H9 (cell line): ENCODE measurements around the gene MS4A10. TPM values are rescaled to one million over a fixed set of nuclear protein-coding genes. Genes with fewer than 3 reads are reported as not detected.

Source experiments
- DNase-seq: peaks from one replicate; pipeline ENCODE4 v3.0.0-alpha.2; 2017
- H2AFZ ChIP-seq: one replicate; pipeline ENCODE4 v1.6.1; 2013; ENCODE audit warnings: mild to moderate bottlenecking, low read length, control low read depth, moderate library complexity
- H2AK5ac ChIP-seq: 2 replicates; pipeline ENCODE4 v1.6.1; 2013; ENCODE audit warnings: low read length, control low read depth, mixed read lengths; ENCODE audit not compliant: insufficient read length
- H2BK120ac ChIP-seq: one replicate; pipeline ENCODE4 v1.6.1; 2013; ENCODE audit warnings: low read depth, mild to moderate bottlenecking, low read length, control low read depth, inconsistent platforms; ENCODE audit not compliant: poor library complexity, severe bottlenecking
- H2BK12ac ChIP-seq: 2 replicates; pipeline ENCODE4 v1.6.1; 2013; ENCODE audit warnings: low read length, control low read depth, mixed read lengths, low read depth; ENCODE audit not compliant: insufficient read length
- H2BK15ac ChIP-seq: 2 replicates; pipeline ENCODE4 v1.6.1; 2013; ENCODE audit warnings: low read depth, low read length, control low read depth
- H2BK20ac ChIP-seq: one replicate; pipeline ENCODE4 v1.6.1; 2013; ENCODE audit warnings: low read depth, mild to moderate bottlenecking, low read length, control low read depth, inconsistent platforms; ENCODE audit not compliant: poor library complexity, severe bottlenecking
- H2BK5ac ChIP-seq: 2 replicates; pipeline ENCODE4 v1.6.1; 2013; ENCODE audit warnings: low read length, control low read depth, mixed read lengths; ENCODE audit not compliant: insufficient read length
- H3K14ac ChIP-seq: 2 replicates; pipeline ENCODE4 v1.6.1; 2013; ENCODE audit warnings: low read length, control low read depth; ENCODE audit not compliant: insufficient read depth
- H3K18ac ChIP-seq: 2 replicates; pipeline ENCODE4 v1.6.1; 2013; ENCODE audit warnings: low read depth, mild to moderate bottlenecking, mixed read lengths, low read length, control low read depth; ENCODE audit not compliant: insufficient read length
- H3K23ac ChIP-seq: 2 replicates; pipeline ENCODE4 v1.6.1; 2013; ENCODE audit warnings: low read length, control low read depth, mixed read lengths, low read depth; ENCODE audit not compliant: insufficient read length
- H3K23me2 ChIP-seq: 2 replicates; pipeline ENCODE4 v1.6.1; 2013; ENCODE audit warnings: low read depth, mild to moderate bottlenecking, mixed read lengths, low read length, control low read depth; ENCODE audit not compliant: insufficient read length, poor library complexity, severe bottlenecking
- H3K27ac ChIP-seq: 2 replicates; pipeline ENCODE4 v1.5.1; 2013; ENCODE audit warnings: low read length, control low read depth, mixed read lengths, low read depth; ENCODE audit not compliant: insufficient read length
- H3K27me3 ChIP-seq: 2 replicates; pipeline ENCODE4 v1.6.1; 2013; ENCODE audit warnings: low read length, control low read depth, inconsistent platforms; ENCODE audit not compliant: insufficient read depth
- H3K4ac ChIP-seq: 2 replicates; pipeline ENCODE4 v1.6.1; 2013; ENCODE audit warnings: low read depth, mild to moderate bottlenecking, control low read depth, inconsistent platforms, low read length, moderate library complexity
- H3K4me1 ChIP-seq: 2 replicates; pipeline ENCODE4 v1.6.1; 2013; ENCODE audit warnings: low read length, control low read depth, inconsistent platforms; ENCODE audit not compliant: insufficient read depth
- H3K4me2 ChIP-seq: 2 replicates; pipeline ENCODE4 v1.6.1; 2013; ENCODE audit warnings: low read length, control low read depth, mixed read lengths; ENCODE audit not compliant: insufficient read length, insufficient read depth
- H3K56ac ChIP-seq: 2 replicates; pipeline ENCODE4 v1.6.1; 2013; ENCODE audit warnings: low read depth, mild to moderate bottlenecking, mixed read lengths, low read length, control low read depth; ENCODE audit not compliant: insufficient read length
- H3K79me1 ChIP-seq: 2 replicates; pipeline ENCODE4 v1.6.1; 2013; ENCODE audit warnings: low read depth, mild to moderate bottlenecking, moderate library complexity, low read length, control low read depth, inconsistent platforms; ENCODE audit not compliant: insufficient read depth, poor library complexity, severe bottlenecking
- H3K79me2 ChIP-seq: 2 replicates; pipeline ENCODE4 v1.6.1; 2013; ENCODE audit warnings: low read length, control low read depth, inconsistent platforms; ENCODE audit not compliant: insufficient read depth
- H3K9ac ChIP-seq: 2 replicates; pipeline ENCODE4 v1.6.1; 2013; ENCODE audit warnings: low read length, control low read depth, mixed read lengths; ENCODE audit not compliant: insufficient read length; ENCODE audit errors: extremely low read depth
- H3K9me3 ChIP-seq: one replicate; pipeline ENCODE4 v1.6.1; 2013; ENCODE audit warnings: low read depth, low read length, inconsistent platforms; ENCODE audit not compliant: control insufficient read depth
- H3T11ph ChIP-seq: one replicate; pipeline ENCODE4 v1.6.1; 2013; ENCODE audit warnings: mild to moderate bottlenecking, low read length, control low read depth, inconsistent platforms
- H4K20me1 ChIP-seq: one replicate; pipeline ENCODE4 v1.6.1; 2013; ENCODE audit not compliant: control insufficient read depth, insufficient read length, insufficient read depth
- H4K5ac ChIP-seq: 2 replicates; pipeline ENCODE4 v1.6.1; 2013; ENCODE audit warnings: low read depth, mild to moderate bottlenecking, mixed read lengths, low read length, control low read depth; ENCODE audit not compliant: insufficient read length
- H4K8ac ChIP-seq: replicated peaks from 2 replicates; pipeline ENCODE4 v1.6.1; 2013; ENCODE audit warnings: low read length, control low read depth, mixed read lengths, low read depth; ENCODE audit not compliant: insufficient read length
- H4K91ac ChIP-seq: 2 replicates; pipeline ENCODE4 v1.6.1; 2013; ENCODE audit warnings: low read depth, mild to moderate bottlenecking, moderate library complexity, mixed read lengths, low read length, control low read depth; ENCODE audit not compliant: insufficient read length
- H3K27ac Mint-ChIP-seq, 3 experiments: 2 replicates in 2 of 3; 3 replicates in 1 of 3; pipeline ENCODE4 v1.8.0; 2020 to 2021; ENCODE audit warnings: mixed read lengths in 3 of 3, mild to moderate bottlenecking in 1 of 3, moderate library complexity in 1 of 3
- H3K27me3 Mint-ChIP-seq: 2 replicates; pipeline ENCODE4 v1.8.0; 2021; ENCODE audit warnings: low read depth, mild to moderate bottlenecking, moderate library complexity, mixed read lengths
- H3K36me3 Mint-ChIP-seq, 3 experiments: 2 replicates in 2 of 3; 3 replicates in 1 of 3; pipeline ENCODE4 v1.8.0; 2020 to 2021; ENCODE audit warnings: low read depth in 3 of 3, mixed read lengths in 3 of 3; ENCODE audit not compliant: insufficient read depth in 1 of 3
- H3K4me1 Mint-ChIP-seq, 2 experiments: 2 replicates each; pipeline ENCODE4 v1.8.0; 2020; ENCODE audit warnings: mixed read lengths in 2 of 2
- H3K4me3 Mint-ChIP-seq, 2 experiments: 2 replicates in 1 of 2; 3 replicates in 1 of 2; pipeline ENCODE4 v1.8.0; 2020 to 2021; ENCODE audit warnings: mild to moderate bottlenecking in 2 of 2, mixed read lengths in 2 of 2, moderate library complexity in 1 of 2
- H3K9me3 Mint-ChIP-seq, 2 experiments: 2 replicates in 1 of 2; 3 replicates in 1 of 2; pipeline ENCODE4 v1.8.0; 2020; ENCODE audit warnings: mild to moderate bottlenecking in 2 of 2, mixed read lengths in 2 of 2, moderate library complexity in 1 of 2
- WGBS: extraction: QIAGEN DNeasy Blood & Tissue Kit; methylation state at CpG from one replicate; pipeline ENCODE4 v1.1.7; 2013; ENCODE audit warnings: missing lambda C conversion rate, low lambda C conversion rate, mixed read lengths; ENCODE audit not compliant: insufficient read length; ENCODE audit errors: extremely low coverage; 5-methylcytosine and 5-hydroxymethylcytosine counted together
- total RNA-seq: library from RNA; stranded (reverse); gene quantifications from 2 replicates; pipeline ENCODE4 v1.2.1, GENCODE V29; 2021
- TF ChIP-seq, protein P1 (sequence below): fragments of 200-600 bp; sonication (generic); conservative IDR thresholded peaks from 3 replicates; pipeline ENCODE4 v1.8.0; 2021; ENCODE audit warnings: antibody characterized with exemption, mild to moderate bottlenecking

The MS4A10 gene
- total RNA-seq, 1 experiment from 2014 or later, result not detected

GRCh38 chr11:60809249-60809648 is 24.1 kb downstream of the MS4A10 start:
- WGBS, result no CpG with 5 or more reads among the region's 3 CpGs
- H3K23ac ChIP-seq, result no peak overlapping the region
- H4K5ac ChIP-seq, result no peak overlapping the region
- Mint-ChIP-seq H3K27me3 (peaks cover 19% of the 10 kb centered on the region), H3K36me3 (peaks cover 0 to 7% (median 0%) of the 10 kb centered on the region in 3 experiments; a peak in 2 of 7 replicates), H3K4me1 (peaks cover 0 to 3% of the 10 kb centered on the region in 2 experiments; a peak in 2 of 4 replicates), H3K4me3 (no peak overlapping the region), H3K27ac (no peak overlapping the region), H3K9me3 (peaks cover 5% of the 10 kb centered on the region in 2 experiments; a peak in 4 of 5 replicates)
- no peak overlapping the region for H2BK15ac ChIP-seq
- TF ChIP-seq, protein P1, sequence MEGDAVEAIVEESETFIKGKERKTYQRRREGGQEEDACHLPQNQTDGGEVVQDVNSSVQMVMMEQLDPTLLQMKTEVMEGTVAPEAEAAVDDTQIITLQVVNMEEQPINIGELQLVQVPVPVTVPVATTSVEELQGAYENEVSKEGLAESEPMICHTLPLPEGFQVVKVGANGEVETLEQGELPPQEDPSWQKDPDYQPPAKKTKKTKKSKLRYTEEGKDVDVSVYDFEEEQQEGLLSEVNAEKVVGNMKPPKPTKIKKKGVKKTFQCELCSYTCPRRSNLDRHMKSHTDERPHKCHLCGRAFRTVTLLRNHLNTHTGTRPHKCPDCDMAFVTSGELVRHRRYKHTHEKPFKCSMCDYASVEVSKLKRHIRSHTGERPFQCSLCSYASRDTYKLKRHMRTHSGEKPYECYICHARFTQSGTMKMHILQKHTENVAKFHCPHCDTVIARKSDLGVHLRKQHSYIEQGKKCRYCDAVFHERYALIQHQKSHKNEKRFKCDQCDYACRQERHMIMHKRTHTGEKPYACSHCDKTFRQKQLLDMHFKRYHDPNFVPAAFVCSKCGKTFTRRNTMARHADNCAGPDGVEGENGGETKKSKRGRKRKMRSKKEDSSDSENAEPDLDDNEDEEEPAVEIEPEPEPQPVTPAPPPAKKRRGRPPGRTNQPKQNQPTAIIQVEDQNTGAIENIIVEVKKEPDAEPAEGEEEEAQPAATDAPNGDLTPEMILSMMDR, result no peak
- no peak overlapping the region for H4K8ac ChIP-seq
- H3K56ac ChIP-seq, result no peak overlapping the region
- no peaks in the 10 kb centered on the region for H4K20me1 ChIP-seq
- no peak for DNase-seq
- H2BK5ac ChIP-seq, result no peak overlapping the region
- no peak overlapping the region for H3K4ac ChIP-seq
- H2BK120ac ChIP-seq, result no peak overlapping the region
- H3K14ac ChIP-seq, result no peak overlapping the region; the same call in 1 of the 2 replicates
- H4K91ac ChIP-seq, result no peak overlapping the region
- H3K79me2 ChIP-seq, result no peaks in the 10 kb centered on the region
- no peaks in the 10 kb centered on the region for H3K79me1 ChIP-seq
- H2AK5ac ChIP-seq, result no peak overlapping the region
- H3K23me2 ChIP-seq, result no peaks in the 10 kb centered on the region
- no peak overlapping the region for H3T11ph ChIP-seq
- H3K27me3 ChIP-seq, result no peaks in the 10 kb centered on the region
- H3K4me2 ChIP-seq, result no peak overlapping the region
- no peak overlapping the region for H2BK20ac ChIP-seq
- H3K9me3 ChIP-seq, result no peaks in the 10 kb centered on the region
- no peak overlapping the region for H3K9ac ChIP-seq
- H3K4me1 ChIP-seq, result no peaks in the 10 kb centered on the region
- H2AFZ ChIP-seq, result no peak overlapping the region
- H3K27ac ChIP-seq, result no peak overlapping the region
- no peak overlapping the region for H3K18ac ChIP-seq
- no peak overlapping the region for H2BK12ac ChIP-seq
